GM12873 (cell line): ENCODE data around the gene ARMC2.

ENCODE experiments used
- TF ChIP-seq, protein P1 (sequence below): IDR thresholded peaks from 2 replicates; pipeline ENCODE4 v1.5.1; 2012; ENCODE audit warnings: low read depth, mild to moderate bottlenecking, moderate library complexity, low read length, control low read depth; ENCODE audit not compliant: insufficient read depth; ENCODE audit errors: missing control alignments

Gene ARMC2

DNA sequence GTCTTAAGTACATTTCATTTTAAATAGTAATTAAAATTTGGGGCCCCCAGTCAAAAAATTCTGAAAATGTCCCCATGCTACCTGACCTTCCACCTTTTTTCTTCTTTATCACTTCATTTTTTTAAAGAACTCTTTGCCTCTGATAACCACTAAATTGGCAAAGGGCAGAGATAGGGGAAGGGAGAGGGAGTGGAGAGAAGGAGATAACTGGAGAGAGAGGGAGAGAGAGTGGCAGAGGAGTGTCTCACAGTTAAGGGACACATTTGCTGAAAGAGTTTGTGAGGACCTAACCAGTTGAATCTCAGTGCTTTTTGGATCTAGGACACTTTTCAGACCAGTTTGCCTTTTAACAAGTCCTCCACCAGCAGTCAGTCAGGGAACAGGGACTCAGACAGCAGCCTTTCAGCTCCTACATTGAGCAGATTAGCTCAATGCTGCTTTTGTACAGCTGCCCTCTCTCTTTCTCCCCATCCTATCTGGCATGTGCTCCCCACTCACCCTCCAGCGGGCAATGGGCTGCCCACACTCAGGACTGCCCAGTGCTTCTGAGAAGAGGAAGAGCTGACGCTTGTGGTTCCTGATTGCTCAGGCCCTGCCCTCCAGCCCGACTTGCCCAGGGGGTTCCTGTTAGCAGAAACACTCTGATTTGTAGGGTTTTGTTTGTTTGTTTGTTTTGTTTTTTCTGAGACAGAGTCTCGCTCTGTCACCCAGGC, 14.4 kb downstream of the ARMC2 start:
- TF ChIP-seq, protein P1, sequence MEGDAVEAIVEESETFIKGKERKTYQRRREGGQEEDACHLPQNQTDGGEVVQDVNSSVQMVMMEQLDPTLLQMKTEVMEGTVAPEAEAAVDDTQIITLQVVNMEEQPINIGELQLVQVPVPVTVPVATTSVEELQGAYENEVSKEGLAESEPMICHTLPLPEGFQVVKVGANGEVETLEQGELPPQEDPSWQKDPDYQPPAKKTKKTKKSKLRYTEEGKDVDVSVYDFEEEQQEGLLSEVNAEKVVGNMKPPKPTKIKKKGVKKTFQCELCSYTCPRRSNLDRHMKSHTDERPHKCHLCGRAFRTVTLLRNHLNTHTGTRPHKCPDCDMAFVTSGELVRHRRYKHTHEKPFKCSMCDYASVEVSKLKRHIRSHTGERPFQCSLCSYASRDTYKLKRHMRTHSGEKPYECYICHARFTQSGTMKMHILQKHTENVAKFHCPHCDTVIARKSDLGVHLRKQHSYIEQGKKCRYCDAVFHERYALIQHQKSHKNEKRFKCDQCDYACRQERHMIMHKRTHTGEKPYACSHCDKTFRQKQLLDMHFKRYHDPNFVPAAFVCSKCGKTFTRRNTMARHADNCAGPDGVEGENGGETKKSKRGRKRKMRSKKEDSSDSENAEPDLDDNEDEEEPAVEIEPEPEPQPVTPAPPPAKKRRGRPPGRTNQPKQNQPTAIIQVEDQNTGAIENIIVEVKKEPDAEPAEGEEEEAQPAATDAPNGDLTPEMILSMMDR = no peak

DNA sequence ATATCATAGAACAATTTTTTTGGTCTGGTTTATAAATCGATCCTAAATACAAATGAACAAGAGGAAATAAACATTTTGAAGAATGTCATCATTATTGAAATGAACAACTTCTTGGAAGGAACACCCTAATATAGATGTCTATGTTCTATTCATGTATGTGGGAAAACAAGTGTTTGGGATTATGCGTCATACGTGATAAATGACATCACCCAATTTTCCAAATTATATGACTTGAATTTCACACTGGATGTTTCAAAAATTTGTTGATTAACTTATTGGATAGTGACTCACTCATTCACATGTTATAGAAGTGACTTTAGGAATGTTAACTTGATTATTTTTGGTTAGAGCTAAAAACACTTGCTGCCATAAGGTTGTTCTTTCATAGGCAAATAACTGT, 18.6 kb downstream of the ARMC2 start:
- TF ChIP-seq, protein P1 = no peak

DNA sequence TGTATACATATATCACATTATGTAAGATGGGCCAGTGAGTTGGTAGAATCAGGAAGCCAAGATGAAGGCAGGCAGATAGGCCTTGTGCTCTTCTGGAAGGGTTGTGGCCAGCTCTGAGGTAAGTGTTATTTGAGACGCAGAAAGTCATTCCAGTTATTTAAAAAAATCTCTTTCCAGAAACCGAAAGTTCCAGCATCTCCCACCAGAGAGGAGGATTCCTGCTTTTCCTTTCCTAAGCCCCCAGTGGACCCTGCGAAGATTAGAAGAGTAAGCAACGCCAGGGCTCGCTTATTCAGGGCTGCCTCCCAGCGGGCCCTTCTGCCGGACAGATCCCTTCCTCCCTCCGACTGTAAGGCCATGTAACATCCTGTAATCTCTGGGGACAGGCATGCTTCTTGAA, 20.4 kb downstream of the ARMC2 start:
- TF ChIP-seq, protein P1 = no peak

DNA sequence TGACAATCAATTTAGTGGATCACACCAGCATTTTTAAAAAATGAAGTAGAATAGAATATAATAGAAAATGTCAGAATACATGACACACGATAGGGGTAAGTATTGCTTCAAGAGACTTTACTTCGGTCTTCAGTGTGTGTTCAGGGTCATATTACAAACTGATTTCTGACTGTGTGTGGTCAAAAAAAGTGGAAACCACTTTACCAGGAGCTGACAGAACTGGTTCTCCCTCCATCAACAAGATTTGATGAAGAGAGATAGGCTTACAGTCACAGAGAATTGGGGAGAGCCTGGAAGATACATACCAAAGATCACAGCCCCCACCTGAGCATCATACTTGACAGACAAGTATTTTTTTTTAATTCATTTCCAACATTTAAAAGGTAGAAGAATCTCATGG, 21.7 kb downstream of the ARMC2 start:
- TF ChIP-seq, protein P1 = no peak

DNA sequence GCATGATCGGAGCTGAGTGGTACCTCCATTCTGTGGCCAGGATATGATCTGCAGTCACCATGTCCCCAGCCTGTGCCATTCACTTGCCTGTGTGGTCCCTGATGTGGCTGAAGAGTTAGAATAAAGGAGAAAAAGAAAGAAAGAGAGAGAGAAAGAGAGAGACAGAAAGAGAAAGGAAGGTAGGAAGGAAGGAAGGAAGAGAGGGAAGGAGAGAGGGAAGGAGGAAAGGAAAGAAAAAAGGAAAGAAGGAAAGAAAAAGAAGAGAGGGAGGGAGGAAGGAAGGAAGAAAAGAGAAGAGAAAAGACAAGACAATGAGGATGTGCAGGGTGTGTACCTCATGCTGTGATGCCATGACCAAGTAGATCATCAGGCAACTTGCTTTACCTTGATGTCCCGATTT, 22.1 kb downstream of the ARMC2 start:
- TF ChIP-seq, protein P1 = no peak

DNA sequence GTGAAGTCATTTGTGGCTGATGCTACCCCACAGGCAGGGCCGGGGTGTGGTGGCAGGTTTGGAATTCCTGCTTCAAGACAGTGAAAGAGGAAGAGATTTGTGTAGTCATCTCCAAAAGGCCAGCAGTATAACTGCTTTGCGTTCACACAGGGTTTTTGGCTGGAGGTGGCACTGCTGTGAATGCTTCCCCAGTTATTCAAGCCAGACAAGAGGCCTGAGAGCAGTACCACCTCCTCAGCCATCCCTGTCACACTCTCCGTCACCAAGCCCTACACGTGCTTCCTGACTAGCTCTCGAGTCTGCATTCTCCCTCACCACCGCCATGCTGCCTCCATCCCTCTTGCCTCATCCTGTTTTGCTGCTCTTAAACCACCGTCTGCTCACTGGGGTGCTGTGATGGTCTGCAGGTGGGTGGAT, 23.9 kb downstream of the ARMC2 start:
- TF ChIP-seq, protein P1 = no peak

DNA sequence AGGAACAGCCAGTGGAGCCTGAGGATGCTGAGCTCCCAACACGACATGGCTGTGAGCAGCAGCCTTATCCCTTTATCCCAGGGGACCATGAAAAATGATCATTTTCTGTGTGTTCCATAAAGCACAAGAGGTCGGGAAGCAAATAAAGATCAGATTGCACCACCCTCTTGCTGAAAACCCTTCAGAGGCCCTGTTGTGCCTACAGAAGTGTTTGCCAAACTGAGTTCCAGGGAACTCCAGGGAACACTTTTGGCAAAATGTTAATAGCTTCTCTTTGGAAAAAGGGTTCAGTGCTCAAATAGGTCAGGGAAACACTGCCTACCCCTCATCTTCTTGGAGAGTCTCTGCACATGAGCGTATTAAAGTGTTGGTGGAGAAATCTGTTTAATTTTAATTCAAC, 24.4 kb downstream of the ARMC2 start:
- TF ChIP-seq, protein P1 = no peak
